ENCODE measurements around the gene RAE1.

GRCh38 chr20:57370316-57370715 lies 19.3 kb downstream of the RAE1 start:
- TF ChIP-seq CTCF (IDR thresholded peaks at IDR 0.05; ENCODE audit: poor library complexity) (no peak), EZH2 (IDR thresholded peaks at IDR 0.05; ENCODE audit: borderline replicate concordance) (no peak)
